MCF 10A (cell line): ENCODE measurements around the gene NDUFS3. TPM values are rescaled to one million over a fixed set of nuclear protein-coding genes. Genes with fewer than 3 reads are reported as not detected.

ENCODE experiments used
- BruUV-seq: library from RNA; stranded (reverse); fragments of 400-500 nt; replicated peaks from 2 replicates; lab custom pipeline; 2021; lab: Mats Ljungman, UMichigan
- CTCF ChIA-PET: fragments of 300-600 bp; sonication (Branson Sonifier 250); formaldehyde crosslinking; extraction: SDS; loops from one replicate; lab custom pipeline; 2021; ENCODE audit warnings: antibody characterized with exemption, inconsistent platforms; lab: Yijun Ruan, JAX
- POLR2A ChIA-PET: fragments of 300-600, 350-650 bp; sonication (Branson Sonifier 250); formaldehyde crosslinking; extraction: SDS; loops from one replicate; lab custom pipeline; 2020; ENCODE audit warnings: antibody characterized with exemption, inconsistent platforms; lab: Yijun Ruan, JAX
- DNase-seq: peaks from one replicate; pipeline ENCODE4 v3.0.0-alpha.2; 2018; ENCODE audit not compliant: unreplicated experiment
- H3K27ac Mint-ChIP-seq: one replicate; pipeline ENCODE4 v1.8.0; 2022; ENCODE audit warnings: mild to moderate bottlenecking, low read depth, mixed read lengths; ENCODE audit not compliant: unreplicated experiment
- H3K27me3 Mint-ChIP-seq: one replicate; pipeline ENCODE4 v1.8.0; 2022; ENCODE audit warnings: mixed read lengths; ENCODE audit not compliant: insufficient read depth, unreplicated experiment
- H3K36me3 Mint-ChIP-seq: one replicate; pipeline ENCODE4 v1.8.0; 2022; ENCODE audit warnings: mild to moderate bottlenecking, moderate library complexity, mixed read lengths; ENCODE audit not compliant: insufficient read depth, unreplicated experiment
- H3K4me1 Mint-ChIP-seq: one replicate; pipeline ENCODE4 v1.8.0; 2022; ENCODE audit warnings: mixed read lengths; ENCODE audit not compliant: insufficient read depth, unreplicated experiment
- H3K4me3 Mint-ChIP-seq: one replicate; pipeline ENCODE4 v1.8.0; 2022; ENCODE audit warnings: mild to moderate bottlenecking, moderate library complexity, mixed read lengths; ENCODE audit not compliant: unreplicated experiment
- H3K9me3 Mint-ChIP-seq: one replicate; pipeline ENCODE4 v1.8.0; 2022; ENCODE audit warnings: mixed read lengths; ENCODE audit not compliant: unreplicated experiment
- CTCF ChIP-seq: fragments of 200-600 bp; IDR thresholded peaks from one replicate; pipeline ENCODE4 v1.8.0; 2022; ENCODE audit warnings: antibody characterized with exemption, mild to moderate bottlenecking; ENCODE audit not compliant: unreplicated experiment
- intact Hi-C: fragments of 100-400 bp; cut with micrococcal nuclease; formaldehyde crosslinking; loops from 2 replicates; pipeline ENCODE4 v1.14.1; 2022
- total RNA-seq: library from RNA; stranded (reverse); gene quantifications from 2 replicates; pipeline ENCODE4 v1.2.3, GENCODE V29; 2022

NDUFS3 gene
- total RNA-seq, 1 experiment from 2014 or later = 120 TPM

- DNase-seq = no peak
- ChIA-PET CTCF (no interaction called here), POLR2A (interaction anchor here (1.3 kb wide), 1 partner anchor 36 kb away, joined by 3 read pairs; the partner anchor contains the start of genes KBTBD4 and NDUFS3)
- Mint-ChIP-seq H3K27me3 (no peaks in the 10 kb centered on the region), H3K4me1 (no peaks in the 10 kb centered on the region), H3K27ac (no peak overlapping the region), H3K36me3 (peaks cover 48% of the 10 kb centered on the region), H3K4me3 (no peak overlapping the region), H3K9me3 (no peaks in the 10 kb centered on the region)
- TF ChIP-seq CTCF = no peak
- intact Hi-C loops = no loop called here
- BruUV-seq = no TSS peak
Measured at GRCh38 chr11:47615249-47615648, 36.4 kb downstream of the NDUFS3 start.

- POLR2A ChIA-PET = interaction anchor here (0.7 to 1.8 kb wide), 5 partner anchors 11 to 127 kb away, joined by 3 to 5 read pairs (median 3); partner anchors contain the start of gene CELF1
- H3K4me1 Mint-ChIP-seq = no peaks in the 10 kb centered on the region
- CTCF ChIA-PET = interaction anchor here (0.9 to 1.1 kb wide), 3 partner anchors 16 to 43 kb away, joined by 3 read pairs; no protein-coding TSS in a partner anchor
- H3K36me3 Mint-ChIP-seq = peaks cover 63% of the 10 kb centered on the region
- no peaks in the 10 kb centered on the region for H3K27me3 Mint-ChIP-seq
- H3K9me3 Mint-ChIP-seq = no peaks in the 10 kb centered on the region
- DNase-seq = peak; percentile 61
- BruUV-seq = no TSS peak
- H3K27ac Mint-ChIP-seq = no peak overlapping the region
- H3K4me3 Mint-ChIP-seq = no peak overlapping the region
- intact Hi-C loops = no loop called here
- peak; percentile 34 for TF ChIP-seq CTCF
Measured at GRCh38 chr11:47616726-47617416, 38.0 kb downstream of the NDUFS3 start.

- no peak for TF ChIP-seq CTCF
- Mint-ChIP-seq H3K27ac (no peak overlapping the region), H3K36me3 (peaks cover 68% of the 10 kb centered on the region), H3K4me1 (no peaks in the 10 kb centered on the region), H3K9me3 (no peaks in the 10 kb centered on the region), H3K27me3 (no peaks in the 10 kb centered on the region), H3K4me3 (no peak overlapping the region)
- BruUV-seq = no TSS peak
- CTCF ChIA-PET = interaction anchor here (1.0 kb wide), 1 partner anchor 16 kb away, joined by 3 read pairs; no protein-coding TSS in a partner anchor
- peak; percentile 25 for DNase-seq
- POLR2A ChIA-PET = interaction anchor here (0.7 to 1.8 kb wide), 4 partner anchors 12 to 127 kb away, joined by 3 to 5 read pairs (median 3); partner anchors contain the start of gene CELF1
- intact Hi-C loops = no loop called here
Measured at GRCh38 chr11:47617417-47617809, 38.5 kb downstream of the NDUFS3 start.

- no peak overlapping the region for H3K27ac Mint-ChIP-seq
- no TSS peak for BruUV-seq
- no peaks in the 10 kb centered on the region for H3K9me3 Mint-ChIP-seq
- no peak overlapping the region for H3K4me3 Mint-ChIP-seq
- POLR2A ChIA-PET = interaction anchor here (0.5 to 1.0 kb wide), 4 partner anchors 23 to 134 kb away, joined by 3 to 4 read pairs (median 3); no protein-coding TSS in a partner anchor
- no peak for TF ChIP-seq CTCF
- no peaks in the 10 kb centered on the region for H3K4me1 Mint-ChIP-seq
- CTCF ChIA-PET = interaction anchor here (0.6 to 1.8 kb wide), 4 partner anchors 15 to 271 kb away, joined by 3 to 7 read pairs (median 4); no protein-coding TSS in a partner anchor
- no peak for DNase-seq
- intact Hi-C loops = no loop called here
- H3K36me3 Mint-ChIP-seq = peaks cover 81% of the 10 kb centered on the region
- no peaks in the 10 kb centered on the region for H3K27me3 Mint-ChIP-seq
Measured at GRCh38 chr11:47620836-47621378, 42.0 kb downstream of the NDUFS3 start.
